ENCODE measurements around the gene RHBDF1. TPM values are rescaled to one million over a fixed set of nuclear protein-coding genes. Genes with fewer than 3 reads are reported as not detected.

Gene RHBDF1
- total RNA-seq, 1 experiment from 2014 or later = not detected

- DNase-seq = no peak
- Histone ChIP-seq H3K27me3 (ENCODE audit: low read length) (no peaks in the 10 kb centered on the region), H3K9me3 (ENCODE audit: low read length) (no peaks in the 10 kb centered on the region), H3K79me2 (ENCODE audit: low read length) (peaks cover 4% of the 10 kb centered on the region), H2AFZ (ENCODE audit: low read length) (no peak overlapping the region), H4K20me1 (ENCODE audit: insufficient read depth, low read depth, low read length) (no peaks in the 10 kb centered on the region), H3K9ac (ENCODE audit: low read length) (no peak overlapping the region), H3K4me2 (ENCODE audit: low read depth, low read length, poor library complexity, severe bottlenecking) (no peak overlapping the region), H3K27ac (ENCODE audit: low read length) (no peak overlapping the region), H3K4me3 (ENCODE audit: low read length) (no peak overlapping the region), H3K36me3 (ENCODE audit: insufficient read depth, low read length) (peaks cover 9% of the 10 kb centered on the region; the same call in 1 of the 2 replicates), H3K9me2 (replicated peaks; ENCODE audit: insufficient read depth, low read length) (no peaks in the 10 kb centered on the region), H3K4me1 (ENCODE audit: low read length) (peaks cover under 1% of the 10 kb centered on the region)
These were observed 12.3 kb downstream of the RHBDF1 start for GRCh38 chr16:60166-60565.

GRCh38 chr16:59440-60059, 12.9 kb downstream of the RHBDF1 start:
- Histone ChIP-seq H3K27ac (ENCODE audit: low read length) (no peak overlapping the region), H3K4me2 (ENCODE audit: low read depth, low read length, poor library complexity, severe bottlenecking) (no peak overlapping the region), H3K9me3 (ENCODE audit: low read length) (no peaks in the 10 kb centered on the region), H3K27me3 (ENCODE audit: low read length) (no peaks in the 10 kb centered on the region), H3K9me2 (replicated peaks; ENCODE audit: insufficient read depth, low read length) (no peaks in the 10 kb centered on the region), H3K79me2 (ENCODE audit: low read length) (peaks cover 10% of the 10 kb centered on the region), H3K4me3 (ENCODE audit: low read length) (no peak overlapping the region), H3K36me3 (ENCODE audit: insufficient read depth, low read length) (peaks cover 9% of the 10 kb centered on the region; the same call in 1 of the 2 replicates), H2AFZ (ENCODE audit: low read length) (no peak overlapping the region), H3K4me1 (ENCODE audit: low read length) (peaks cover 7% of the 10 kb centered on the region), H3K9ac (ENCODE audit: low read length) (no peak overlapping the region), H4K20me1 (ENCODE audit: insufficient read depth, low read depth, low read length) (no peaks in the 10 kb centered on the region)
- DNase-seq = no peak

GRCh38 chr16:58491-59439, 13.7 kb downstream of the RHBDF1 start:
- H3K27ac ChIP-seq (ENCODE audit: low read length) = no peak overlapping the region
- no peak overlapping the region for H2AFZ ChIP-seq (ENCODE audit: low read length)
- H4K20me1 ChIP-seq (ENCODE audit: insufficient read depth, low read depth, low read length) = no peaks in the 10 kb centered on the region; the same call in 1 of the 2 replicates
- H3K9me3 ChIP-seq (ENCODE audit: low read length) = no peaks in the 10 kb centered on the region
- peaks cover 14% of the 10 kb centered on the region for H3K4me1 ChIP-seq (ENCODE audit: low read length)
- H3K4me3 ChIP-seq (ENCODE audit: low read length) = no peak overlapping the region
- H3K27me3 ChIP-seq (ENCODE audit: low read length) = no peaks in the 10 kb centered on the region
- no peak overlapping the region for H3K4me2 ChIP-seq (ENCODE audit: low read depth, low read length, poor library complexity, severe bottlenecking)
- H3K36me3 ChIP-seq (ENCODE audit: insufficient read depth, low read length) = peaks cover 9% of the 10 kb centered on the region; the same call in 1 of the 2 replicates
- no peaks in the 10 kb centered on the region for H3K9me2 ChIP-seq (replicated peaks; ENCODE audit: insufficient read depth, low read length)
- peaks cover 18% of the 10 kb centered on the region for H3K79me2 ChIP-seq (ENCODE audit: low read length)
- no peak for DNase-seq
- H3K9ac ChIP-seq (ENCODE audit: low read length) = no peak overlapping the region

- no peak overlapping the region for H3K27ac ChIP-seq (ENCODE audit: low read length)
- H3K9me2 ChIP-seq (replicated peaks; ENCODE audit: insufficient read depth, low read length) = no peaks in the 10 kb centered on the region
- H3K4me3 ChIP-seq (ENCODE audit: low read length) = no peak overlapping the region
- H3K79me2 ChIP-seq (ENCODE audit: low read length) = peaks cover 25% of the 10 kb centered on the region
- H3K27me3 ChIP-seq (ENCODE audit: low read length) = no peaks in the 10 kb centered on the region
- H3K9ac ChIP-seq (ENCODE audit: low read length) = no peak overlapping the region
- H3K4me1 ChIP-seq (ENCODE audit: low read length) = peaks cover 14% of the 10 kb centered on the region
- no peak overlapping the region for H3K4me2 ChIP-seq (ENCODE audit: low read depth, low read length, poor library complexity, severe bottlenecking)
- no peak for DNase-seq
- no peaks in the 10 kb centered on the region for H3K9me3 ChIP-seq (ENCODE audit: low read length)
- H4K20me1 ChIP-seq (ENCODE audit: insufficient read depth, low read depth, low read length) = no peaks in the 10 kb centered on the region; the same call in 1 of the 2 replicates
- H3K36me3 ChIP-seq (ENCODE audit: insufficient read depth, low read length) = peaks cover 9% of the 10 kb centered on the region; the same call in 1 of the 2 replicates
- H2AFZ ChIP-seq (ENCODE audit: low read length) = no peak overlapping the region
These were observed 14.7 kb downstream of the RHBDF1 start for GRCh38 chr16:57711-58110.

GRCh38 chr16:56231-56927, 16.1 kb downstream of the RHBDF1 start:
- Histone ChIP-seq H3K4me1 (ENCODE audit: low read length) (peaks cover 23% of the 10 kb centered on the region), H3K4me3 (ENCODE audit: low read length) (no peak overlapping the region), H3K4me2 (ENCODE audit: low read depth, low read length, poor library complexity, severe bottlenecking) (no peak overlapping the region), H3K27me3 (ENCODE audit: low read length) (no peaks in the 10 kb centered on the region), H3K79me2 (ENCODE audit: low read length) (peaks cover 39% of the 10 kb centered on the region), H3K9ac (ENCODE audit: low read length) (no peak overlapping the region), H3K27ac (ENCODE audit: low read length) (no peak overlapping the region), H3K36me3 (ENCODE audit: insufficient read depth, low read length) (peaks cover 15% of the 10 kb centered on the region), H3K9me3 (ENCODE audit: low read length) (no peaks in the 10 kb centered on the region), H2AFZ (ENCODE audit: low read length) (no peak overlapping the region), H4K20me1 (ENCODE audit: insufficient read depth, low read depth, low read length) (peaks cover 3% of the 10 kb centered on the region), H3K9me2 (replicated peaks; ENCODE audit: insufficient read depth, low read length) (no peaks in the 10 kb centered on the region)
- DNase-seq = no peak

GRCh38 chr16:55571-56136, 16.8 kb downstream of the RHBDF1 start:
- no peak for DNase-seq
- Histone ChIP-seq H3K4me2 (ENCODE audit: low read depth, low read length, poor library complexity, severe bottlenecking) (no peak overlapping the region), H3K9me2 (replicated peaks; ENCODE audit: insufficient read depth, low read length) (no peaks in the 10 kb centered on the region), H3K4me1 (ENCODE audit: low read length) (peaks cover 25% of the 10 kb centered on the region), H3K27me3 (ENCODE audit: low read length) (no peaks in the 10 kb centered on the region), H3K27ac (ENCODE audit: low read length) (no peak overlapping the region), H3K4me3 (ENCODE audit: low read length) (no peak overlapping the region), H3K36me3 (ENCODE audit: insufficient read depth, low read length) (peaks cover 22% of the 10 kb centered on the region), H4K20me1 (ENCODE audit: insufficient read depth, low read depth, low read length) (peaks cover 10% of the 10 kb centered on the region), H3K79me2 (ENCODE audit: low read length) (peaks cover 46% of the 10 kb centered on the region), H2AFZ (ENCODE audit: low read length) (no peak overlapping the region), H3K9me3 (ENCODE audit: low read length) (no peaks in the 10 kb centered on the region), H3K9ac (ENCODE audit: low read length) (no peak overlapping the region)

- peaks cover 11% of the 10 kb centered on the region for H4K20me1 ChIP-seq (ENCODE audit: insufficient read depth, low read depth, low read length)
- no peaks in the 10 kb centered on the region for H3K9me3 ChIP-seq (ENCODE audit: low read length)
- H3K9me2 ChIP-seq (replicated peaks; ENCODE audit: insufficient read depth, low read length) = no peaks in the 10 kb centered on the region
- peak overlapping the region; percentile 100 for H2AFZ ChIP-seq (ENCODE audit: low read length)
- H3K4me3 ChIP-seq (ENCODE audit: low read length) = peak overlapping the region; percentile 99
- peaks cover 27% of the 10 kb centered on the region for H3K36me3 ChIP-seq (ENCODE audit: insufficient read depth, low read length)
- H3K9ac ChIP-seq (ENCODE audit: low read length) = peak overlapping the region; percentile 99
- peaks cover 56% of the 10 kb centered on the region for H3K79me2 ChIP-seq (ENCODE audit: low read length)
- DNase-seq = no peak
- H3K4me2 ChIP-seq (ENCODE audit: low read depth, low read length, poor library complexity, severe bottlenecking) = peak overlapping the region; percentile 99
- H3K27ac ChIP-seq (ENCODE audit: low read length) = peak overlapping the region; percentile 70; the same call in 1 of the 2 replicates
- H3K4me1 ChIP-seq (ENCODE audit: low read length) = peaks cover 25% of the 10 kb centered on the region
- no peaks in the 10 kb centered on the region for H3K27me3 ChIP-seq (ENCODE audit: low read length)
These were observed 18.2 kb downstream of the RHBDF1 start for GRCh38 chr16:54237-54581.
